HT-29 (cell line): ENCODE results near the gene UBL3. TPM values are rescaled to one million over a fixed set of nuclear protein-coding genes. Genes with fewer than 3 reads are reported as not detected.
A peak's percentile ranks its signal among the peaks of the same experiment; 100 is the strongest.

Experiments
- DNase-seq: peaks from one replicate; pipeline ENCODE4 v3.0.0-alpha.2; 2015; ENCODE audit warnings: low spot score
- total RNA-seq: library from RNA; depleted of rRNA; stranded (reverse); fragments of >200 nt; shearing (Covaris generic); gene quantifications from 2 replicates; pipeline ENCODE4 v1.2.3, GENCODE V29; 2014

The UBL3 gene
- total RNA-seq, 1 experiment from 2014 or later, result 21.8 TPM

- peak; percentile 57 for DNase-seq
Observed at GRCh38 chr13:29810145-29810742, 40.2 kb downstream of the UBL3 start.

GRCh38 chr13:29808264-29808663, 42.2 kb downstream of the UBL3 start:
- no peak for DNase-seq

- no peak for DNase-seq
Observed at GRCh38 chr13:29805994-29806979, 44.1 kb downstream of the UBL3 start.

GRCh38 chr13:29803221-29803620, 47.2 kb downstream of the UBL3 start:
- DNase-seq, result no peak

DNA sequence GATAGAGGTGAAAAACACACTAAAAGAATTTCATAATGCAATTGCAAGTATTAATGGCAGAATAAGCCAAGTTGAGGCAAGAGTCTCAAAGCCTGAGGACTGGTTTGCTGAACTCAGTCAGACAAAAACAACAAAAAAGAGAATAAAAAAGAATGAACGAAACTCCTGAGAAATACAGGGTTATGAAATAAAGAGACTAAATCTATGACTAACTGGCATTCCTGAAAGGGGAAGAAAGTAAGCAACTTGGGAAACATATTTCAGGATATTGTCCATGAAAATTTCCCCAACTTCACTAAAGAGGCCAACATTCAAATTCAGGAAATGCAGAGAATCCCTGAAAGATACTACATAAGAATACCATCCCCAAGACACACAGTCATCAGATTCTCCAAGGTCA, 47.8 kb downstream of the UBL3 start:
- DNase-seq, result no peak

GRCh38 chr13:29801737-29802305, 48.6 kb downstream of the UBL3 start:
- DNase-seq, result no peak

DNA sequence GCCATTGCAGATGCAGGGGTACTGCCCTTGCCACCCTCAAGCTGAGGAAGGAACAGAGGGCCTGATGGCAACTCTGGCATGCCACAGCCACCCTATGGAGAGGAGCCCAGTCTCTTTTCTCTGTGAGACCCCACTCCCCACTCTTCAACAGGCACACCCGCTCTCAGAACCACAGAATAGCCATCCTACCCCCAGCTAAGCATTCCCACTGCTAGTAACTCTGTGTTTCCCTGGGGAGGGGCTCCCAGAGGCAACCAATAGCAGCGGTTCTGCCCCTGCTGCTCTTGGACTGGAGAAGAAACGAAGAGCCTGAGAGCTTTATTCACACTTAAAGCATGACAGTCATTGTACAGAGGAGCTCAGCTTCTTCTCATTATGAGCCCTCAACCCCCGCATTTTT, 49.3 kb downstream of the UBL3 start:
- DNase-seq, result no peak

DNA sequence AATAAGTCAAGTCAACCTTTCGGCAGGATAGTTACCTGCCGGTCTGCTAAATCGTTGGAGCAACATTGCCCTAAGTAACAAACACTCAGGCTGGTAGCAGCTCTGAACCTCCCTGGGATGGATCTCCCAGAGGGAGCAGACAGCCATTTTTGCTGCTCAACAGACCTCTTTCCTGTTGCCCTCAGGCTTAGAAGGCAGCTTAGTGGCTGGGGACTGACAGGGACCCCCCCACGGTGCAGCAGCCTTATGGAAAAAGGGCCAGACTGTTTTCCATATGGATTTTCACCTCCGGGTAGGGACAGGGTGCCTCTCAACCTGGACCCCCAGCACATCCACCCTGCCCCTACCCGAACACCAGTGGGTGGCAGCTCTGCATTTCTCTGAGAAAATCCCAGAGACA, 49.7 kb downstream of the UBL3 start:
- no peak for DNase-seq

GRCh38 chr13:29799041-29799440, 51.4 kb downstream of the UBL3 start:
- no peak for DNase-seq

DNA sequence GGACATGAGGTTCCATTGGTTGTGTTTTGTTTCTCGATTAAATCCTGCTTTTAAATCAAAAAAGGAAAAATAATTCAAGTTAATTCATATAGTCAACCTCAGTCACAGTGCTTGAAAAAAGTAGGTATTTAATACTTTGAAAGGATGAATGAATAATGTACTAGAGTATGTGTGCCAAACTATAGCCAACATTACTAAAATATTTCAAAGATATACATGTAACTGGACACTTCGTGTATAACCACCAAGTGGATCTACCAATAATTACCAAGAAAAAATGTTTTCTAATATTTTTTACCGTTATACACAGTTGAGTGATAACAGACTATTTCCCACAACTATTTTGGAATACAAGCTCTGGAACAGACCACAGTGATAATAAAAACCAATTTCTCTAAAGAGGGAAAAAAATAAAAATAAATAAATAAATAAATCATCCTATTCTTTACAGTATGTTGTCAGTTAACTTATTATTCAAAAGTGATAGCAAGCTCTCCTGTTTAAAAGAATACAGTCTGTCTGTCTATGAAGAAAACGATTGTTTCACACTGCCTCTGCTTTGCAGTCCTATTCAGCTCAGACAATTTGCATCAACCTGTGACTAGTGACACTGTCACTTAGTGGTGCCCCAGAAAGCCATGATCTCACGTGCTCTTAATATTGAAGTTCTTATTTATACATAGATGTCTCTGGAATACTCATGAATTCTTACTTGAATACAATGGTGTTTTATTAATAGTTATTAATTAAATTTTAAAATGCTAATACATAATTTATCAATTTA, 58.2 kb downstream of the UBL3 start:
- no peak for DNase-seq

DNA sequence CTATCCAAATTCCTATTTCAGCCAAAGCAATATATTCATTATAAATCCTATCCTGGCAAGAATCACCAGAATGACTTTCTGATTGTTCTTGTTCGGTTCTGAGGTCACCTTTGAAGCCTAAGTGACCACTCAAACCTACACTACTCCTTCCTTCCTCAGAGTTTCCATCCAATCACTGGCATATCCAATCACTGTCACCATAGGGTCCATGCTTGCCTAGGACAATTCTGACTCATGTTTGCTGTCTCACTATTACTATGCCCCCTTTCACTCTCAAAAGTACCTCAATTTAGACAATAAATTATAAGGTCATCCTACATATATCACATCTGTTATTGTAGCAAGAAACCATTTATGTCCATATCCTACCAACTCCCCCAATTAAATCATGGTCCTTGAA, 58.9 kb downstream of the UBL3 start:
- DNase-seq, result no peak

- no peak for DNase-seq
Observed at GRCh38 chr13:29786698-29787097, 63.7 kb downstream of the UBL3 start.

- no peak for DNase-seq
Observed at GRCh38 chr13:29785978-29786377, 64.4 kb downstream of the UBL3 start.

- no peak for DNase-seq
Observed at GRCh38 chr13:29782798-29783197, 67.6 kb downstream of the UBL3 start.

- no peak for DNase-seq
Observed at GRCh38 chr13:29774830-29775229, 75.6 kb downstream of the UBL3 start.

GRCh38 chr13:29771247-29771646, 79.2 kb downstream of the UBL3 start:
- peak; percentile 91 for DNase-seq

DNA sequence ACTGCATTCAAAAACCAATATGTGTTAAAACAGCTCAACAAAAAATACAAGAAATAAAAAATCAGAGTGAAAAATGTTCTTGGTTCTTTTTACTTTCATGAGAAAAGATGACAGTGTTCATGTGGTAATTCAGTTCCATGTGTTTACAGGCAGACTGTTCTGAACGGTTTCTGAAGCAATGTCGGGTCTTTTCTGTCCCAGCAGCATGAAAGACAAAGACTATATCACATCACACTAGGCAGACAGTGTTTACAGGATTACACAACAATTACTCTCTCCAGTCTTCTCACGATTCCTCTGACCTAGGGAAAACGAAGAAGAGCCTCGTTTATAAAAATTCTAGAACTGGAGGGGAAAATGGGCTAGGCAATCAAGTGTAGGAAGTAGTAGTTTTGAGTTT, 83.4 kb downstream of the UBL3 start:
- no peak for DNase-seq

DNA sequence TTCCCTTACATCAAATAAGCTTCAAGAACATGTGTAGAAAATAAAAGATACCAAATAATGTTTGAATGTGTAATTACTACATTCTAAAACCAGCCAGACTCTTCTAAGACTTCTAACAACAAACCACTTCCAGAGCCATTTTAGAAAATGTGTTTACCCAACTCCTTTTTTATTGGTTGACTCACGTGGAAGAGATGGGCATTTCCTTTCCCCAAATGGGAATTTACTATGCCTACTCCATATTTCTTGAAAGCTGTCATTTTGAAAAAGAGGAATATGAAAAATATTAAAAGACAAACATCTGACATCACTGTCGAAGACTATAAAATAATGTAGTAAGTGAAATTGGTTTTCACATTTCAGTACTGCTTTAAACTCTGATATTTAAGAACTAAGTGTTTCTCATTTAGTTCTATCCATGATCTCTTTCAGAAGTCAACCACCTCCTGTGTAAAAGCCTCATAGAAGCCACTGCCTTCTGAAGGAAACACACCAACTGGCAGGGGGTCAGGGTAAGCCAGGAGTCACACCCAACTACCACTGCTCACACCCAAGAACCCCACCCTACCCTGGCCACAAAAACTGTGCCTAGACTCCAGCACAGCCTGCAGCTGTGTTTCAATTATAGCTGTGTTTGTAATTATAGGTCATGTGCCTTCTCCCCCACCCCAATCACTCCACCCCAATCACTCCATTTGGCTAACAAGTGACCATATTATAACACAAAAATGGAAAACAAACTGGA, 86.8 kb downstream of the UBL3 start:
- DNase-seq, result no peak

DNA sequence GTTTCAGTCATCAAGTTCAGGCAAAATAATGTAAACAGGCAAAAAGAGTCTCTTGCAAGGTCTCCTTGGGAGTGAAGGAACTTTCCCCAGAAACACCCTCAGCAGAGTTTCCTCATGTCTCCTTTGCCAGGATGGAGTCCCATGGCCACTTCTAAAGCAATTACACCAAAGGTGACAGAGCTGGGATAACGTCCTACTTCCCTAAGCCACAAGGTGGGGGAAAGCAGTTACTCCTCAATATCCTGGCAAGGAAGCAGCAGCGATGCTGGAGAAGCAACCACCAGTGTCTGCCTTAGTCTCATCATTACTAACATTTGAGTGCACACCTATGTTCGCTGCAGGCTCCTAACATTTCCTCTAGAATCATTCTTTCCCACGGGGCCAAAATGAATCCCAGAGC, 88.6 kb downstream of the UBL3 start:
- DNase-seq, result peak; percentile 28

GRCh38 chr13:29761160-29761559, 89.3 kb downstream of the UBL3 start:
- no peak for DNase-seq

- no peak for DNase-seq
Observed at GRCh38 chr13:29760544-29760943, 89.9 kb downstream of the UBL3 start.
